Colonic mucosa (tissue), 4 donors: Measurements from ENCODE around the gene ZNFX1. TPM values are rescaled to one million over a fixed set of nuclear protein-coding genes. Genes with fewer than 3 reads are reported as not detected.
"Not testable (repeated sequence)": the region's sequence is repeated elsewhere in the genome, so short reads cannot be mapped to it uniquely, and the experiment has no call there.

Experiments used
- DNase-seq: peaks from one replicate; pipeline ENCODE4 v3.0.0-alpha.2; 2020
- H3K27ac ChIP-seq: fragments of 200-600 bp; one replicate; pipeline ENCODE4 v1.8.0; 2021
- H3K27me3 ChIP-seq: fragments of 200-600 bp; one replicate; pipeline ENCODE4 v1.8.0; 2021
- H3K36me3 ChIP-seq: fragments of 200-600 bp; one replicate; pipeline ENCODE4 v1.8.0; 2021
- H3K4me1 ChIP-seq: fragments of 200-600 bp; one replicate; pipeline ENCODE4 v1.8.0; 2021; ENCODE audit warnings: mild to moderate bottlenecking
- H3K4me3 ChIP-seq: fragments of 200-600 bp; one replicate; pipeline ENCODE4 v1.8.0; 2021
- H3K9ac ChIP-seq, 2 donors: one replicate each; pipeline ENCODE4 v1.7.0; 2013; ENCODE audit warnings: control low read depth in 2 of 2, low read depth in 2 of 2, low read length in 2 of 2
- H3K9me3 ChIP-seq: fragments of 200-600 bp; one replicate; pipeline ENCODE4 v1.8.0; 2021
- CTCF ChIP-seq: fragments of 200-600 bp; IDR thresholded peaks from one replicate; pipeline ENCODE4 v1.8.0; 2022; ENCODE audit warnings: antibody characterized with exemption, mild to moderate bottlenecking
- intact Hi-C: fragments of 100-400 bp; cut with DNase I; formaldehyde crosslinking; loops from one replicate; pipeline ENCODE4 v1.14.1; 2022
- total RNA-seq, 2 donors: library from RNA; stranded (reverse); fragmentation: NEBNext Ultra II Directional in 1 of 2; extraction: Animal tissue kit (Norgen Biotek cat#: 25700) in 1 of 2; gene quantifications; one replicate each; pipeline ENCODE4 v1.2.1, GENCODE V29; 2021
- donor health status: healthy.
- donor health status: DM: no; HTN: no; CAD: no.
- donor health status: DM: no; HTN: no; CAD: no.

ZNFX1 gene
- total RNA-seq, 2 donors from 2014 or later = 22.7 to 26.7 TPM

- H3K4me3 ChIP-seq = no peak overlapping the region
- no peak for TF ChIP-seq CTCF
- H3K9ac ChIP-seq = no peak overlapping the region
- no peak for DNase-seq
- no peaks in the 10 kb centered on the region for H3K4me1 ChIP-seq
- no peaks in the 10 kb centered on the region for H3K9me3 ChIP-seq
- no peaks in the 10 kb centered on the region for H3K36me3 ChIP-seq
- intact Hi-C loops = no loop called here
- H3K27me3 ChIP-seq = peaks cover 23% of the 10 kb centered on the region
- no peak overlapping the region for H3K27ac ChIP-seq
These were observed 41.5 kb upstream of the ZNFX1 start for GRCh38 chr20:49319208-49319809.

- no peaks in the 10 kb centered on the region for H3K36me3 ChIP-seq
- no peak for DNase-seq
- H3K4me3 ChIP-seq = peak overlapping the region; percentile 22
- H3K9me3 ChIP-seq = no peaks in the 10 kb centered on the region
- H3K4me1 ChIP-seq = no peaks in the 10 kb centered on the region
- intact Hi-C loops = no loop called here
- no peak overlapping the region for H3K9ac ChIP-seq
- peaks cover 23% of the 10 kb centered on the region for H3K27me3 ChIP-seq
- H3K27ac ChIP-seq = no peak overlapping the region
- TF ChIP-seq CTCF = no peak
These were observed 40.8 kb upstream of the ZNFX1 start for GRCh38 chr20:49318430-49319207.

DNA sequence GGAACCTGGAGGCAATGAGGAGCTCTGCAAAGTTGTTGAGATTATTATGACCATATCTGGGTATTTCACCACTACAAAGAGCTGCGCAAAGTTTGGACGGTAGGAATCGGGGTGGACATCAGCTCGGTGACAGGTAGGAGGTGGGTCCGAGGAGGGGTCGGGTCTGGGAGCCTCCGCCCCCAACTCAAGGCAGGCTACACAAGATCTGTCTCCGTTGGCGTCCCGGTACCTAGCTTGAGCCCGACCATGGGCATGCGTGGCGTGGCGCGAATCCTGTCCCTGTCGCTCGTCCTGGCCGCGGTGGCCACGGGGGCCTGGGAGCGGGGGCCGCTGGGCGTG lies 40.2 kb upstream of the ZNFX1 start:
- no peak overlapping the region for H3K4me3 ChIP-seq
- intact Hi-C loops = no loop called here
- H3K9ac ChIP-seq = no peak overlapping the region
- no peak overlapping the region for H3K27ac ChIP-seq
- H3K9me3 ChIP-seq = no peaks in the 10 kb centered on the region
- DNase-seq = no peak
- H3K4me1 ChIP-seq = no peaks in the 10 kb centered on the region
- H3K36me3 ChIP-seq = no peaks in the 10 kb centered on the region
- TF ChIP-seq CTCF = no peak
- H3K27me3 ChIP-seq = peaks cover 23% of the 10 kb centered on the region

DNA sequence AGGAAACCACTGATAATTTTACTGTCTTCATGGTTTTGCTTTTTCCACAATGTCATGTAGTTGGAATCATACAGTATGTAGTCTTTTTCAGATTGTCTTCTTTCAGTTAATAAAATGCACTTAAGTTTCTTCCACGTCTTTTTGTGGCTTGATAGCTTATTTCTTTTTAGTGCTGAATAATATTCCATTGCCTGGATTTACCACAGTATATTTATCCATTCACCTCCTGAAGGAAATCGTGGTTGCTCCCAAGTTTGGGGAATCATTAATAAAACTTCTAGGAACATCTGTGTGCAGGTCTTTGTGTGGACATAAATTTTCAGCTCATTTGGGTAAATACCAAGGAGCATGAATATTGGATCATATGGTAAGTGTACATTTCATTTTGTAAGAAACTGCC lies 38.8 kb upstream of the ZNFX1 start:
- Histone ChIP-seq H3K9me3 (no peaks in the 10 kb centered on the region), H3K4me1 (no peaks in the 10 kb centered on the region), H3K27me3 (peaks cover 23% of the 10 kb centered on the region), H3K9ac (no peak overlapping the region), H3K36me3 (no peaks in the 10 kb centered on the region), H3K4me3 (no peak overlapping the region), H3K27ac (no peak overlapping the region)
- TF ChIP-seq CTCF = no peak
- DNase-seq = no peak
- intact Hi-C loops = no loop called here

- H3K27me3 ChIP-seq = peaks cover 23% of the 10 kb centered on the region
- no peak for DNase-seq
- H3K9ac ChIP-seq = no peak overlapping the region
- intact Hi-C loops = no loop called here
- H3K27ac ChIP-seq = no peak overlapping the region
- H3K4me1 ChIP-seq = no peaks in the 10 kb centered on the region
- H3K9me3 ChIP-seq = no peaks in the 10 kb centered on the region
- H3K36me3 ChIP-seq = no peaks in the 10 kb centered on the region
- H3K4me3 ChIP-seq = no peak overlapping the region
- no peak for TF ChIP-seq CTCF
These were observed 37.7 kb upstream of the ZNFX1 start for GRCh38 chr20:49315580-49315979.

DNA sequence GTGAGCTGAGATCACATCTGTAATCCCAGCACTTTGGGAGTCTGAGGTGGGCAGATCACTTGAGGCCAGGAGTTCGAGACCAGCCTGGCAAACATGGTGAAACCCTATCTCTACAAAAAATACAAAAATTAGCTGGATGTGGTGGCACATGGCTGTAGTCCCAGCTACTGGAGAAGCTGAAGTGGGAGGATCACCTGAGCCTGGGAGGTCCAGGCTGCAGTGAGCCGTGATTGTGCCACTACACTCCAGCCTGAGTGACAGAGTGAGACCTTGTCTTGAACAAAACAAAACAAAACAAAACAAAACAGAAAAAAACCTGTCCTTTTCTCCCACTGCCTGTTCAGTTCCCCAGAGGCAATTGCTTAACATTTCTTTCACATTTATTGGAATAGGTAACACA lies 36.2 kb upstream of the ZNFX1 start:
- H3K4me3 ChIP-seq, intact Hi-C loops, H3K9ac ChIP-seq, DNase-seq, H3K9me3 ChIP-seq, H3K27ac ChIP-seq, H3K4me1 ChIP-seq, H3K36me3 ChIP-seq: not testable (repeated sequence)
- H3K27me3 ChIP-seq = peaks cover 18% of the 10 kb centered on the region
